GM12801 (cell line): ENCODE results near the gene SALL1.

Experiments used
- CTCF ChIP-seq: IDR thresholded peaks from one replicate; pipeline ENCODE4 v1.5.1; 2011; ENCODE audit warnings: control low read depth; ENCODE audit not compliant: insufficient read length; ENCODE audit errors: extremely low read depth

The SALL1 gene

GRCh38 chr16:51155820-51156806, 5.0 kb upstream of the SALL1 start:
- TF ChIP-seq CTCF = no peak

- no peak for TF ChIP-seq CTCF
These were observed 4.1 kb upstream of the SALL1 start for GRCh38 chr16:51155199-51155607.

- TF ChIP-seq CTCF = no peak
These were observed 3.5 kb upstream of the SALL1 start for GRCh38 chr16:51154271-51155171.

GRCh38 chr16:51153577-51154031, 2.5 kb upstream of the SALL1 start:
- TF ChIP-seq CTCF = no peak

GRCh38 chr16:51152691-51153576, 1.9 kb upstream of the SALL1 start:
- no peak for TF ChIP-seq CTCF

- no peak for TF ChIP-seq CTCF
These were observed 1.0 kb upstream of the SALL1 start for GRCh38 chr16:51151961-51152663.
